ENCODE measurements around the gene ARHGAP6.
"Not testable (repeated sequence)": the region's sequence is repeated elsewhere in the genome, so short reads cannot be mapped to it uniquely, and the experiment has no call there.

ARHGAP6 gene

DNA sequence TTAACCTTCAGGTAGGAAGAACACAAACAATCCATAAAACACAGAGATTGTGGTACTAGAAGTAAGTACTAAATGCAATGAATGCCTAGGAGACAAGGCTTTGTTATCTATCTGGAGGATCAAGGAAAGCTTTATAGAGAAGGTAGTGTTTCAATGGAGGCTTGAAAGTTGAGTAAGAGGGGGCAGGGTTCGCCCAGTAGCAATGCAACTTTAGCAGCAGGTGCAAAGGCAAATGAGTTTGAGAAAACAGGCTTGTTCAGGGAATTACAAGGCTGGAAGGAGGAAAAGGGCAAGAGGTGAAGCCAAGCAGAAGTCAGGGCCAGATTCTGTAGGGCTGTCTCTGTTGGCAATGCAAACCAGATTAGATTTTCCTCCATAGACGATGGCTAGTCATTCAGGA lies 408.0 kb downstream of the ARHGAP6 start:
- DNase-seq (ENCODE audit: low read depth in 3 of 3, low spot score in 1 of 3), result no peak

DNA sequence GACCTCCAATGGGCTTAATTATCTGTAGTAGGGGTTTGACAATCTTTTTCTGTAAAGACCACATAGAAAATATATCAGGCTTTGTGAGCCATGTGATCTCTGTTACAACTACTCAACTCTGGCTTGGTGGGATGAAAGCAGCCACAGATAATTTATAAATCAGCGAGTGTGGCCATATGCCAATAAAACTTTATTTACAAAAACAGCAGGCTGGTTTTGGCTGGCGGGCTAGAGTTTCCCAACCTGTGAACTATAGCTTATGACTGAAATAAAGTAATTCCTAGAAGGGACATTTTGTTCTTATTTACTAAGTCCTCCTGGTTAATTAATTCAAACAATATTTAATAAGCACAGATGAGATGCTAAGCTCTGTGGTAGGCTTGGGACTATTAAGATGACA lies 408.4 kb downstream of the ARHGAP6 start:
- DNase-seq (ENCODE audit: low read depth in 3 of 3, low spot score in 1 of 3), result no peak

DNA sequence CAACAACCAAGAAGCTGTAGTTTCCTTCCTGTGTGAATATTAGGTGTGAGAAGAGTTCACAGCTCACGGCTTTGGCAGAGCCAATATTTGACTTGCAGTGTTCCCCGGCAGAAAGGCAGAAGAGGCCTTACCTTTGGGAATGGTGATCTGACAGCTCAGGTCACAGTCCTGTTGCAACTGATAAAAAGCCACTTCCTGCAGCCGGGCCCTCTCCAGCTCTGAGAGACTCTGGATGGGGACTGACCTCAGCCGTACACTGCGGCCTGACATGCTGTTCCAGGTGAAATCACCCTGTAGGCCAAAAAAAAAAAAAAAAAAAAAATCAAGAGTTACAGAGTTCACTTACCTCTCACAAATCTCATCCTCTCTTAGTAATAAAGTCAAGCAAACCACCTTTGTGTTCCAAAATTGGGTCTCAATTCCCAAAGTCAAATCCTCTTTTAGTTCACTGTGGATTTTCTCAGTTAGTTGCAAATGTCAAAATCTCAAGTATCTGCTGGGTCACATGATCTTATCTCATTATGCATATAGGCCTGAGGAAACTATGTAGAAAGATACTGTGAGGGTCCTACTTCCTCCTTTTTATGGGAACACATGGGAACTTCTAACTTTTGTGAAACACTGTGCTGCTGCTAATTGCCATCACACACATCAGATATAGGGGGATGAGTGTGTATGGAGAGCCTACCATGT lies 411.2 kb downstream of the ARHGAP6 start:
- no peak for DNase-seq (ENCODE audit: low read depth in 3 of 3, low spot score in 1 of 3)

DNA sequence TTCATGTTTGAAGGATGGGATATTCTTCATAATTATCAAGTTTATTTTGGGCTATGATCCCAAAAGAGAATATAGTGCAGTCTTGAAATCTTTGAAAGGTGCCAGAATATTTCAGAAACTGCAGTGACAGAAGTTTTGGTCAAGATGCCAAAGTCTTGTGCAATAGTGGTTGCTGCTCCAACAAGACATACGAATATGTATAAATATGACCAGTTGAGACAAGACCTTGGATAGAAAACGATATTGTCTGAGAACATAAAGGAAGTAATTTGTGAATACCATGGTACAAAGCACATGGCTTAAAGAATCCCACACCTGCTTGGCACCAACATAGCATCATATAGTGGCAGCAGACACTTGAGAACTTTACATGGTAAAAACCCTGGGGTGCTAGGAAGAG lies 421.1 kb downstream of the ARHGAP6 start:
- no peak for DNase-seq (ENCODE audit: low read depth in 3 of 3, low spot score in 1 of 3)

DNA sequence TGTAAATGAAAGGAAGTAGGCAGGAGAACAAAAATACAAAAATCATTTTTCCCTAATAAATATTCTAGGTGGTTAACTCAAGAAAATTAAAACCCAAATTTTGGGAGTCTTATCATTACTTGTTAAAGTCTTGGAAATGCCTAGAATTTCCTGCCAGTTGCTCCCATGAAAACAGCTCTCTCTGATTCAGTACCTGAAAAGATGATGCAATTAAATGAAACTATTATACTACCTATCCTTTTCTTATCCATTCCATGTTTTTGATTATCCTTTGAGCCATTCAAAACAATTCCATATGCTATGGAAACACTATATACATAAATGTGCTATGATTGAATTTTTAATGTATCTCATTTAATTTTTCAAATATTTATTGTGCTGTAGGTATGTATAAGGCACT lies 423.0 kb downstream of the ARHGAP6 start:
- no peak for DNase-seq (ENCODE audit: low read depth in 3 of 3, low spot score in 1 of 3)

DNA sequence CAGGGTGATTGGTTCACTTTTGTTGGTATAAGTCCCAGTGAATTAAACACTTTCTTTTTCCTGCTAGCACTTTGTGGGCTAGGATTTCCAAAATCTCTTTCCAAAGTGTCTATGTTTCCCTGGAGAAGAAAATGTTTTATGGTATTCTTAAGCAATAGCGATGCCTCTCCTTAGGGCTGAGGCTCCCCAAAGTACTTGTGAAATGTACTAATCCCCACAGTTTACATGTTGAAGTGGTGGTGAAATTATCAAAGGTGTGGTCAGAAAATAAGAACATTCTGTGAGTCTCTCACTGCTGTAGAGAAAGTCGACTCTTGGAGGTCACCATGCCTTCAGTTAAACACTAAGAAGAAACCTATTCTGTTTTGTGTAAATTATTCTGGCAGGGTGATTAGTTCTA lies 424.0 kb downstream of the ARHGAP6 start:
- DNase-seq (ENCODE audit: low read depth in 3 of 3, low spot score in 1 of 3), result no peak

DNA sequence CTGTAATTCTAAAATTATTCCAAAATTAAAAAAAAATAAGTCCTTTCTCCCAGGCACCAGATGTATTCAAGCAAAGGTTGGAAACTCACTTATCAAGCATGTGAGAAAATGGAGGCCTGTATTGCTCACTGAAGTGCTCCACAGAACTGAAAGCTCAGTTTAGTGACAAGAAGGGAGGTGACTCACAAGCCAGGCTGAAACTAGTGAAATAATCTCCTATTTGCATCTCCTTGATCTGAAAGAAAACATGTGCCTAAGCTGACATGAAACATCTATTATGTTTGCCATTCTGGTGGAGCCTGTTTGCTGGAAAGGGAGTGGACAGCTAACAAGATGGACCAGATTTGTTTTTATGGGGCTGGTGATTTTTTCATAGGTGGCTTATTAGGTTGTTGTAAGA lies 426.5 kb downstream of the ARHGAP6 start:
- DNase-seq (ENCODE audit: low read depth in 3 of 3, low spot score in 1 of 3), result no peak

DNA sequence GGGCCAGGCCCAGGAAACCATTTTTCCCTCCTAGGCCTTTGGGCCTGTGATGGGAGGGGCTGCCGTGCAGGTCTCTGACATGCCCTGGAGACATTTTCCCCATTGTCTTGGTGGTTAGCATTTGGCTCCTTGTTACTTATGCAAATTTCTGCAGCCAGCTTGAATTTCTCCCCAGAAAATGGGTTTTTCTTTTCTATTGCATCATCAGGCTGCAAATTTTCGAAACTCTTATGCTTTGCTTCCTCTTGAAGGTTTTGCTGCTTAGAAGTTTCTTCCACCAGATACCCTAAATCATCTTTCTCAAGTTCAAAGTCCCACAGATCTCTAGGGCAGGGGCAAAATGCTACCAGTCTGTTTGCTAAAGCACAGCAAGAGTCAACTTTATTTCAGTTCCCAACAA lies 430.3 kb downstream of the ARHGAP6 start:
- not testable (repeated sequence) for DNase-seq (ENCODE audit: low read depth in 3 of 3, low spot score in 1 of 3)

DNA sequence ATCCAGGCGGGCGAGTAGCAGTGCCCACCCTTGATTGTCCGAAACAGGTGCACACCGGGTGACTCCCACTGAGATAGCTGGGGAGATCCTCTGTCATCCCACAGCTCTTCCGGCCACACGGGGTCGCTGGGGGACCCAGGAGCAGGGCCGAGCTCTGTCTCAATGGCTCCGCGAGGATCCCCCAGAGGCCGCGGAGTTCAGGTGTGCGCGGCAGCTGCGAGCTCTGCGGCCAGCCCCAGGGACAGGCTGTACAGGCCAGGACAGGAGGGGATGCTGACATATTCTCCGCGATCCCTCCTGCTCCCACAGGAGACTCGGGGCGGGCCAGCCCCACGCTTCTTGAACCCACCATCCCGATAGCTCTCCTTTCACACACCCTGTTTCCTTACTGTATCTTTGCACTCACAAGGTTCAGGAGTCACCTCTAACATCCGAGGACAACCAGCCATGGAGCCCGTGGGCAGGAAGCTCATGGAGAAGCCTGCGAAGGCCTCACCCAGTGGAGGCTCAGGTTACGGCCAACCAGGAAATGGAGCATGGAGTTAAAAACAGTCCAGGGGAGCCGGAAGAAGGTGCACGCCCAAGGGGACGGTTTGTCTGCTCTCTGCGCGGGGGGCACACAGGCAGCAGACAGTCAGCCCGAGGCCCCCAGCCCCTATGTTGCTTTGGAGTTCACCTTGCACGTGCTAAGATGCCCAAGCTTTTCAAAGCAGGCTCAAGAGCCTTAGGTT lies 450.4 kb downstream of the ARHGAP6 start:
- DNase-seq (ENCODE audit: low read depth in 3 of 3, low spot score in 1 of 3), result no peak

DNA sequence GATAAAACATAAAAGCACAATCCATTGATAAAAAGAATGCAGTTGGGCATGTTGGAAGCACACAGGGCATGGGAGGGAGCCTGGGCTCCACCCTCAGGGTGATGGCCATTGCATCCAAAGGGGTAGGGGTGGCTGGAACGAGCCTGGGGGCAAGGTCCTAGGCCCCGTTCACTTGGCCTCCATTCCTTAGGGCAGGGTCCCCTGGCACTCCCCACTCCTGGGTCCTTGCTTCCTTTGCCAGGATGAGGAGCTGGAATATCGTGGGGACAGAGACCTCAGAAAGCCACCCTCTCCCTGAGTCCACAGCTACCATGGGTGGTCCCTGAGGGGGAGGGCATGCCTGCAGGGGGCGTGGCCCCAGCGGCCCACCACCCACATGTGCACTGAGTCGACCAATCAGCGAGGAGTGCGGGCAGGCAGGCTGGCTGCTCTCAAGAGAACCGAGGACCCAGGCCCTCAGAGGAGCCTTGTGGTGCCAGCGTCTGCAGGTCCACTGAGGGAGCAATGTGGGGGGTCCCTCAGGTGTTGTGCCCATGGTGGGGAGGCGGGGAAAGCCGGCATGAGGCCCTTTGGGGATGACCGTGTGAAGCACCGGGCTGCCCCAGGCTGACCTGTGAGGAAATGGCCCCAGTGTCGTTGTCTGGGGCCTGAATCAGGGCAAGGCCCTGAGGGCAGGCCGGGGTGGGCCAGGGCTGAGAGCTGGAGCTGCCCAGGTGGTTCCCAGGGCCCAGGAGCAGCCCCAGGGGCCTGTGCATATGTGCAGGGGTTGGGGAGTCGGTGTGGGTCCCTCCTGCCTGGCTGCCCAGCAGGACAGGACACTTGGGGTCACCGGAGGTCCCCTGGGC lies 451.2 kb downstream of the ARHGAP6 start:
- no peak for DNase-seq (ENCODE audit: low read depth in 3 of 3, low spot score in 1 of 3)

DNA sequence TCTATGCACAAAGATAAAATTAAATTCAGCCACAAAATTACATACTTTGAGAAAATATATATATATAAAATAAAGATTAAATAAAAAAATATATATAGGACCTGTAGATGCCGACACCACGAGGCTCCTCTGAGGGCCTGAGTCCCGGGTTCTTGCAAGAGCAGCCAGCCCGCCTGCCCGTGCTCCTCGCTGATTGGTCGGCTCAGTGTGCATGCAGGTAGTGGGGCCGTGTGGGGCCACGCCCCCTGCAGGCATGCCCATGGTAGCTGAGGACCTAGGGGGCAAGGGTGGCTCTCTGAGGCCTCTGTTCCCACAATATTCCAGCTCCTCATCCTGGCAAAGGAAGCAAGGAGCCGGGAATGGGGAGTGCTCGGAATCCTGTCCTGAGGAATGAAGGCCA lies 453.0 kb downstream of the ARHGAP6 start:
- no peak for DNase-seq (ENCODE audit: low read depth in 3 of 3, low spot score in 1 of 3)

DNA sequence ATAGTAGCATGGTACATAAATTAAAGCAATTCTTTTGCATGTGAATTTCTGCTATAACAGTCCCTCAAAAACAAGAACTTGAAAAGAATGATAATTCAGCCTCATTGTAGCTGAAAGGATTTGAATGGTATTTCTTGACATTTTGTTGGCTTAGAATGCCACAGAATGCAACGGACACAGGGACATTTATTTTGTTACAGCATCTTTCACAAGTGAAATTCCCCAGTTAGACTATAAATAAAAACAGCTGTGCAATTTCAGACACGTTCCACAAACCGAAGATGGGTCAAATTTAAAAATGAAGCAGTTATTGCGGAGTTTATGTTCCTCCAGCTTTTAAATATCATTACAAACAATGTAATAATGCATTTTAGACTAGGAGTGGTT lies 455.3 kb downstream of the ARHGAP6 start:
- DNase-seq (ENCODE audit: low read depth in 3 of 3, low spot score in 1 of 3), result no peak

DNA sequence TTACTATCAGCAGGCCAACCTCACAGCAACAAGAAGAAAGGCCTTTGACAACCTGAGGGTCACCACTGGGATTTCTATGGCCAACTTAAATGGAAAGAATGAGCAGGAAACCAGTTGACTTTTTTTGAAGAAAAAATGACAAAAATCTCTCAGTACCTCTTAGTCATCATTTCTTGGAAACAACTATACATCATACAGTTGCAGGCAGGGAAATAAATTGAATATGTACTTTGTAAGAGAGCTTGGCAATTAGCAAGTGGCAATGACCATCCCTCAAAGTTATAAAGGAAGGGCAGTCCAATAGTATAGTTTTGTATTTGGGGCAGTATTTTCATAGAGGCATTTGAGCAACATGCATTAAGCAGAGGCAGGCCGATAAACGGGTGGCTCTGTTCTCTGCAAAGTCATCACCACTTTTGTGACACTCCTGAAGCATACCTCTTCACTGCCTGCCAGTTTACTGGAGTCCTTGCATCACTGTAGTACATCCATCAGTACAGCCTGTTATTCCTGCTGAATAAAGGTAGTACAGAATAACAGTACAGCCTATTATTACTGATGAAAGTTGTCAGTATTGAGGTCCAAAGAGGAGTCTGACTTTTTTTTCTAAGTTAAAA lies 455.8 kb downstream of the ARHGAP6 start:
- DNase-seq (ENCODE audit: low read depth in 3 of 3, low spot score in 1 of 3), result no peak

DNA sequence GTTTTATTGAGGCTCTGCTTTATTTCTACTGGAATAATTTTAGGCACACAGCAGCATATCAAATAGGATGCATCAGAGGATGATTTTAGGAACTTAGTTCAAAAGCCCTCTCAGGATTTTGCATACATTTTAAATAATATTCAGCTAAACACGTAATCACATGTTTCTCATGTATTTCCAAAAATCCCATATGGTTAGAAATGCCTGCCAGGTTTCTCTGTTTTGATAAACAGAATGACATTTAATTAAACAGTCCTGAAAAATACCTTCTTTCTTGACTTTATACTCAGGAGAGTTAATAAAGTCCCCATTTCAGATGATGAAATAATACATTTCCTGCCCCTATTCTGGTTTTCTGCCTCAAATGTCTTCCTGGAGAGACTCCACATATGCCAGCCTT lies 459.0 kb downstream of the ARHGAP6 start:
- DNase-seq (ENCODE audit: low read depth in 3 of 3, low spot score in 1 of 3), result no peak

DNA sequence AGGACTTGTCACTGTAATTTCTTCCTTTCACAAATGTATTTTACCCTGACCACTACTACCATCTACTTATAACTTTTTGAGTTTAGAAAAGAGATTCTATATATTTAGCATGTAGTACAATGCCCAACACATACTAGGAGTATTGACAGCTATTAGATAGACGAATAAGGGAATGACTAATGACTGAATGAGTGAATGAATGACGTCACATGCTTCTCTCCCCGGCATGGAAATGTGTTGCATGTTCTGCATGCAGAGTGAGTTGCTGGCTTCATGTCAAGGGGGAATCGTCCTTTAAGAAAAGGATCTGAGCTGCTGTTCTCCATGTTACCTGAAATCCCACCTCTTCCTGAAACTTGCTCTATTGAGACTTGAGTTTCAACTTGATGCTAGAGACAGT lies 459.9 kb downstream of the ARHGAP6 start:
- DNase-seq (ENCODE audit: low read depth in 3 of 3, low spot score in 1 of 3), result no peak

DNA sequence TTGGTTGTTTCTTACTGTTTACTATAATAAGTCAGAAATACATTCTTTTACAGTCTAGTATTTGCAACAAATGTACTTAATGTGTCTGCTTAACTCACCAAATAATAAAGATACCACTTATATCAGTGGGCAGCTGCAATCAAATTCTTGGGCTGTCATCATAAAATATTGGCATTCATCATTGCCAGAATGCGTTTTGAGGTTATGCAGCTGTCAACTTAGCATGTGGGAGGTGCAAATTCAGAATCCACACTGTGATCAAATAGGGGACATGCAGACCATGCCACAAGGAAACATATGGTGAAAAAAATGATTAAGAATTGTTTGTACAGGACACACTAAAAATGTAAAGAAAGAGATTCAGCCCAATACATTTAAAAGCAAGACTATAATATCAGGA lies 468.0 kb downstream of the ARHGAP6 start:
- no peak for DNase-seq (ENCODE audit: low read depth in 3 of 3, low spot score in 1 of 3)

DNA sequence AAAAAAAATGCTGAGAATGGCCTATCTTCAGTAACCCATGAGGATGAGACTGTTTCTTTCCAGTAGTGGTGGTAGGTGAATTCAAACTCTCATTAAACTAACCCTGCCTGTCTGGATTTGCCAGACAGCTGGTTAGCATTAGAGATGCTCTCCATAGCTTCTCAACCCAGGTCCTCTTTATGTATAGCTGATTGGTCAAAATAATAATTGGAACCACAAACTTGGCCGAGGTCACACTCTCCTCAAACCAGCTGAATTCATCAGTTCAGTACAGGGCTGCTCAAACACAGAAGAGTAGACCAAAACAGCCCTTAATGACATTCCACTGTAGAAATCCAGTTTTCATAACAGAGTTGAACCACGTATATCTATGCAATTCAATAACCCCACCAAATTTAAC lies 469.2 kb downstream of the ARHGAP6 start:
- no peak for DNase-seq (ENCODE audit: low read depth in 3 of 3, low spot score in 1 of 3)

DNA sequence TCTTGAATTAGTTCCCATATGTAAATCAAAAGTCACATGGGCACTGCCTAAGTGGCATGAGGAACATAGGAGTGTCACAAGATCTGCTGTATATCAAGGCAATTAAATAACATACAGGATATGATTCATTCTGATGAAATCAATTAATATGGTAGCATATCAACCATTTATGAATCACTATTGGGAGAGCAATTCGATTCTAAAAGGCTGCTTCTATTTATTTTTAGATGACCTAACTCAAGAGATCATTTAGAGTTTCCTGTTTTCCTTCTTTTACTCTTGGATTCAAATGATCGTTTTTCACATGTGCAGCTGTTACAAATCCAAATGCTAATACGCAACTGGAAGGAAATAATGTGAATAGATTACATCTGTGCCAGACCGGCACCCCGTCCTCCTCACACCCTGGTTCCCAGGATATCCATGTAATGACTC lies 472.7 kb downstream of the ARHGAP6 start:
- DNase-seq (ENCODE audit: low read depth in 3 of 3, low spot score in 1 of 3), result no peak

DNA sequence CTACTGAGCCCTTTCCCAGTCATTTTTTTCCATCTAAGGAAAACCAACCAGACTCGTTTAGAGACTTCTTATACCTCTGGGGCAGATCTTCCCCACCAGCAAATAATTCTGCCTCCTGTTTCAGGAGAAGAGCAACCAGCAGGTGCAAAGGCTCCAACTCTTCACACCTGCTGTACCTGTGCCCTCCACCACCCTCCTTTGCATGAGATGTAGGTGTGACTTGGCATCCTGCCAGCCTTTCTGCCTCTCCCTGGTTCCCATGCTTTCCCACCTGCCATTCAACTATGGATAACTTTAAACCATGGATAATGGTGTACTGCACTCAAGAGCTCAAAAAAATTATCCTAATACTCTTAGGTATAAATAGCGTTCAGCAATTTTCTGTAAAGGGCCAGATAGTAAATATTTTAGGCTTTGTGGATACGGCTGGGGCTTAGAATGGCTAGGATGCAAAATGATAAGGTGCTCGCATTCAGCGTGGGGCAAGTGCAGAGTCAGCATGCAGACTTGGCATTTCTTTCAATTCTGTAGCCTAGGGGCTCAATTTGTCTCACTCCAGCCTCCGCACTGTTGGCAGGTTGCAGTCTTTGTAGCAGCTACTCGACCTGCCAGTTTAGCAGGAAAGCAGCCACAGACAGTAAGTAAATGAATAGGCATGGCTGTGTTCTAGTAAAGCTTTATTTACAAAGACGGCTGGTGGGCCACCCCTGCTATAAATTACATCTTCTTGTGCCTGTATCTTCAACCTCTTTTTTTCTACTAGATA lies 474.8 kb downstream of the ARHGAP6 start:
- no peak for DNase-seq (ENCODE audit: low read depth in 3 of 3, low spot score in 1 of 3)

DNA sequence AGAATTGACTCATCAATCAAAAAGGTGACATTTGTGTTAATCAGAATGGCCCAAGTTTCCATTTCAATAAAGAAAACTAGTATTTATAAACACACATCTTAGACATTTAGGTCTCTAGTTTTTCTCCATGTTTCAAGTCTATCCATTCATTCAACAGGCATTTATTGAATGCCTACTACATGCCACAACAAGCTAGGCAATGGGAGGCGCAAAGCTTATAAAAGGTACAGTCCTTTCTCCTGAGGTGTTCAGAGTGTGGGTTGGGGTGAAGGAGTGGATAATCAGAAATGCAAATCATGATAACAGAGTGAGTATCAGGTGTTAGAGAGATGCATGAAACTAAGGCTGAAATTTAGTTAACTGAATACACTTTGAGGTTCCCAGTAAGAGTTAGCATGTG lies 476.6 kb downstream of the ARHGAP6 start:
- no peak for DNase-seq (ENCODE audit: low read depth in 3 of 3, low spot score in 1 of 3)

DNA sequence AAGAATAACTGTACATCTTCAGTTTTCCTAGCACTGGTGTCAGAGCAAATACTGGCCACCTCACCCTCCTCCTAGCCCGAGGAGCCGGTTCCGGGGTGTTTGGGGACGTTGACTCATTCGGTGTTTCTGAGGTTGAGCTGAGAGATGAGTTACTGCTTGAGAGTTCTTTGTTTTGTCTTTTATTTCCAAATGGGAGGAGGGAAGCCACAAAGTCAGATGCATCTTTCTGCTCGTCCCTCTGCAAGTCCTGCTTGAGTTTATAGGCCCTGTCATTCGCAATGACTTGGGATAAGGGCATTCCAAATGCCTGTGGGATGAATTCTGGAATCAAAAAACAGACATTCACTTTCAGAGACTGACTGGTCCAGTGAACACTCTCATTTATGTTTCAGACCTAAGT lies 477.1 kb downstream of the ARHGAP6 start:
- DNase-seq (ENCODE audit: low read depth in 3 of 3, low spot score in 1 of 3), result no peak

All from stimulated activated CD4-positive, alpha-beta T cell treated with anti-CD3 and anti-CD28 coated beads, TNF-alpha, amount 100 ng/mL, for 1 hour (primary cell).